GM18511 (cell line): ENCODE results near the gene TYMP.

ENCODE experiments used
- ATAC-seq: cut with Tn5 transposase; IDR thresholded peaks from one replicate; pipeline ENCODE4 v1.9.1; 2021; ENCODE audit warnings: mild to moderate bottlenecking, moderate library complexity; ENCODE audit not compliant: unreplicated experiment

TYMP gene

DNA sequence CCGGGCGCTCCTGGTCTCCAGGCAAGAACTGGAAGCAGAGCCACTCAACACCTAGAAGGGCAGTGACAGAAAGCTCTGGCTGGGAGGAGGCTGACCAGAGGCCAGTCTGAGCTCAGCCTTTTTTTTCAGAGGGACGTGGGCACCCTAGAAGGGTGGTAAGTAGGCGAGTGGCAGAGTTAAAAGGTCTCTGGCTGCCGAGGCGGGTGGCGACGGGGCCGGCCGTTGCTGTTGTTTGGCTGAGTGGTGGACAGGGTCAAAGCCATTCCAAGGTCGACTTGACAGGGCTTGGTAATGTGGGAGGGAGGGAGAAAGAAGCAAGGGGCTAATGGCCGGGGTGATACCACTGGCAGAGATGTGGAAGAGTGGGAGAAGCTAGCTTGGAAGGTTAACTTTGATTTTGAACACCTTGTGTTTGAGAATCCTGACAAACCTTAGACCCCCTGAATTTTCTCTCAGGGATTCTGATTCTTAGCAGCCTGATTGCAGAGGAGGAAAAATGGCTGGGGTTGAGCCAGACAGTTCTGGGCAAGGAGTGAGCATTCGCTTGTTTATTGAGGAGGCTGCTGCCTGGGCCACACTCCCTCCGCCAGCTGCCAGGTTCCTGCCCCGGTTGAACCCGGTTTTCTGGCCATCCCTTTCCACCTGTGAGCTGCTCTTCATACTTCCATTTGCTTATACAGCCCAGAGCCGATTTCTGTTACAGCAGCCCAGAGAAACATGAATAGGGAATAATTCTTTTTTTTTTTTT lies 33.8 kb upstream of the TYMP start:
- ATAC-seq, result no peak

GRCh38 chr22:50562523-50563412 lies 33.0 kb upstream of the TYMP start, which contains the start of gene SYCE3:
Gene SYCE3 (minus strand): TSS chr22:50562919. CDS start chr22:50556405, 6,514 bp downstream.
- ATAC-seq, result peak; percentile 97

DNA sequence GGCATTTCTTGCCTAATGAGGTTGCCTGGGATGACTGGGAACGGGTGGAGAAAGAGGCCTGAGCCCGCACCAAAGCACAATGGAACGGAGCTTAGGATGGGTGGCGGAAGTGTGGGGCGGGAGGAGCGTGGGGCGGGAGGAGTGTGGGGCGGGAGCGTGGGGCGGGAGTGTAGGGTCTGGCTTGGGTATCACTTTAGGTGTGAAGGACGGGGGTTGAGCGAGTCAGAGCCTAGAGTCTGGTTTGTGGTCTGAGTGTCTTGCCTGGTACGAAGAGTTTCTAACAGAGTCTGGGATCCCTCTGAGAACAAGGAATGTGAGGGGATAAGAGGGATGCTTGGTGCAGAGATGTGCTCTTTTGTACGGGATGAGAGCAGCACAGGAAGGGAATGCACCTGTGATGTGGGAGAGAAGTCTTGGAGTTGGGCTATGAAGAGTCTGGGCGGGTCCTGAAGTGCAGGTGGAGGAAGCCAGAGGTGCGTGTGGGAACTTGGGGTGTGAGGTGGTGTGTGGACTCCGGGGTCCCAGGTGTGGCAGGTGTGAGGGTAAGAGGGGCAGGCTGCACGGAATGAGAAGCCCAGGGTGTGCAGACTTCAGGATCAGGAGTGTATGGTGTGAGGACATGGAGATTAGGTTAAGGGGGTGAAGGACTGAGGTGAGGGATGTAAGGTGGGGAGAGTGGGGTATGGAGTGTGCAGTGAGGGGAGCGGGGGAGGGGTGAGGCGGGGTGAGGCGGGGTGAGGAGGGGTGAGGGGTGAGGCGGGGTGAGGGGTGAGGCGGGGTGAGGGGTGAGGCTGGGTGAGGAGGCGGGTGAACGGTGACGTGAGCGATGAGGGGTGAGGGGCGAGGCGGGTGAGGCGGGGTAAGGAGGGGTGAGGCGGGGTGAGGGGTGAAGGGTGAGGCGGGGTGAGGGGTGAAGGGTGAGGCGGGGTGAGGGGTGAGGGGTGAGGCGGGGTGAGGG lies 31.9 kb upstream of the TYMP start:
- ATAC-seq, result no peak

GRCh38 chr22:50560034-50560433 lies 30.2 kb upstream of the TYMP start:
- no peak for ATAC-seq

DNA sequence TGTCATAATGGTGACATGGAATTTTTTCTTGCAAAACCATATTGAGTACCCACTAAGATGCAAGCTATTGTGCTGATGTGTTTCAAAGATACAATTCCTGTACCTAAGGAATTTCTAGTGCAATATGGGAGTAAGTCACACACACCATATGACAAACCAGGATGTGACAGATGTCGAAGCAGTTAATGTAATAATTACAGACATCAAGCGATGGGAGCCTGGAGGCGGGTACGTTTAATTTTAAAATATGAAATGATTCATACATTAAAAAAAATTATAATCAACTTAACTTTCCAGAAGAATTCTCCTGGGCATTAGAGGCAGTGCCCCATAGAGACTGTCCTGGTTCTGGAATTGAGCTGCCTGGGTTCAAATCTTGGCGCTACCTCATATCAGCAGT lies 26.9 kb upstream of the TYMP start:
- no peak for ATAC-seq

- ATAC-seq, result no peak
Measured at GRCh38 chr22:50553310-50553709, 23.5 kb upstream of the TYMP start.

DNA sequence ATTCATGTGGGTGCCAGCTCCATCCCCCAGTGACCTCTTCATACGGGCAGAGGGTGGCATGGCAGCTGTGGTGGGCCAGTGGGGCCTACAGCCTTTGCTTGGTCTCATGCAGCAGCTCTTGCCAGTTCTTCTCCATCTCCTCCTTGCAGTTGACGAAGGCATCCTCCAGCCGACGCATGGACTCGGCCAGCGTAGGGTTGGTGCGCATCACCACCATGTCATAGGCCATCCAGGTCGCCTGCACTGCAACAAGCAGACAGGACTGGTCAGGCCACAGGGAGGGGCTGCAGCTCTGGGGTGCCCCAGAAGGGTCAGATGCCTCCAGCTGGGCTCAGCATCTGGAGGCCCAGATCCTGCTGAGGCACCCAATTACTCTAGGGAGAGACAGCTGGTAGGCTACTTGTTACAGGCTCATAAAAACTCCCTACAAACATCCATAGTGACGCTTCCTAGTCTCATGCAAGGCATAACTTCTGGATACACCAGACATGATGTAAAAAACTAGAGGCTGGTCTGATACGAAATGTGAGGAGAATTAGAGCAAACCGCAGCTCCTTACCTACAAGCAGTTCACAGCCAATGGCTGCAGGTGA lies 21.4 kb upstream of the TYMP start:
- ATAC-seq, result no peak

DNA sequence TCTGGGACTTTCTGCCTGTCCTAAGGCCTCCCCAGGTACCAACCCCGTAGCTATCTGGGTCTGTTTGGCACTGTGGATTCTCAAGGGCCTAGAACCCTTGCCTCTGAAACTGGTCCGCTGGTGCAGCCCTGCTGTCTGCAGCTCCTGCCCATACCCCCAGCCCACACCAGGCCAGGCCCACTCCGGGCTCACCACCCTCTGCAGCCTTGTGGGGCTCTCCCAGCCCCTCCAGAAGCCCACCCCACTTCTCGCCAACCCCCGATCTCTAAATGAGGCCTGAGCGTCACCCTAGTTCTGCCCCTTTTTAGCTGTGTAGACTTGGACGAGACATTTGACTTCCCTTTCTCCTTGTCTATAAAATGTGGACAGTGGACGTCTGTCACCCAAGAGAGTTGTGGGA lies 20.6 kb upstream of the TYMP start:
- ATAC-seq, result no peak

GRCh38 chr22:50548921-50549790 lies 19.3 kb upstream of the TYMP start:
- no peak for ATAC-seq

GRCh38 chr22:50548040-50548920 lies 18.5 kb upstream of the TYMP start:
- no peak for ATAC-seq

DNA sequence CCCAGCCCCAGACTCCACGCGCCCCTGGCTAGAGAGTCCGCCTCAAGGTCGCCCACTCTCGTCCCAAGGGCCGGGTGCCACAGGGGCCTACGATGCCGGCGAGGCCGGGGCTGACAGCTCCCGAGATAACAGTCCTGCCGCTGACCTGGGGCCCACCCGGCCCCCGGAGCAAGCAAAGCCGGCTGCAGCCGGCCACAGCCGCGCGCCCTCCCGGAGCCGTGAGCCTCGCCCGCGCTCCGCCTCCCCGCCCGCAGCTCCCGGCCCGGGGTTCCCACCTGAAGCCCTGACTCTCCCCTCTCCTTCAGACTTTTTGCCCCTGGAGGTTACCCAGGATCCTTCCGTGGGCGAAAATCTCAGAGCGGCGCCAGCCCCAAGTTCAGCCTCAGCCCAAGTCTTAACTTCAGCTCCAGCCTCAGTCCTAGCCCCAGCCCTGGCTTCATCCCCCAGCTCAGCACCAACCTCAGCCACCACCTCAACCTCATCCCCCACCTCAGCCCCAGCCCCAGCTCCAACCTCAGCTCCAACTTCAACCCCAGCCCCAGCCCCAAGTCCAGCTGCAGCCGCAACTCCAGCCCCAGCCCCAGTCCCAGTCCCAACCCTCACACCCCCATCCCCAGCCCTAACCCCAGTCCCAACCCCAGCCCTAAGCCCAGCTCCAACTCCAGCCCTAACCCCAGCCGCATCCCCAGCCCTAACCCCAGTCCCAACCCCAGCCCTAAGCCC lies 17.6 kb upstream of the TYMP start:
- ATAC-seq, result no peak

- ATAC-seq, result no peak
Measured at GRCh38 chr22:50546326-50547262, 16.8 kb upstream of the TYMP start.

DNA sequence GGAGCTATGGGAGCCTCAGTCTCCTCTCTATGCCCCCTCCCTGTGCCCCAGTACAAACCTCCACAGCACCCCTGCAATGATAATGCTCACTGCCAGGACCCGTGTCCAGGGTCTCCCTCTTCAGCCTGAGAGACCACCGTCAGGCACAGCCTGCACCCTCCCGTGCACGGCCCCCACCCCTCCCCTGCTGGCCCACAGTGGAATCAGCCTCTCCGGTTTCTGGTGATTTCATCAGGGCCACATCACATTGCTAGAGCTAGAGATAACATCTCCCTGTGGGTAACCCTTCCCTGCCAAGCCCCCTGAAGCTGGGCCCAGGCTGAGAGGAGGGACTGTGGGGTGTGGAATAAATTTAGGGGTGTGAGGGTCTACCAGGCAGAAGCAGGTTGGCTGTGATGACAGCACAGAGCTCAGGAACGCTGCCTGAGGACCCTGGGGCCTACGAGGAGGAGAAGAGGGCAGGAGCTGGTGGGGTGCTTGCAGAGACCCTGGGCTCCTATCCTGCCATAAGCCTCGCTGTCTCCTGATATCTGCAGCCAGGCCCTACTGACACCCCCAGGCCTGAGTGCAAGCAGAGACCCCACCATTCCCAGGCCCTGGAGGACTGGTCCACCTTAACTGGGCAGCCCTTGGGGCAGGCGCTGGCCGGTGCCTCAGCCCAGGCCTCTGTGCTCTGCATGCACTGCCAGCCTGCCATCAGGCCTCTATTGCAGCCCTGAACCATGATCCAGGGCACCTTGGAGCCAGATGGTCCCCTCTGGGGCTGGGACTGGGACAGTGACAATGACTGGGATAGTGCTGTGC lies 15.9 kb upstream of the TYMP start, which contains the start of gene KLHDC7B:
Gene KLHDC7B (plus strand): TSS at position 378 of the 804 bp plus-strand sequence. CDS start 345 bp downstream, at position 723.
- no peak for ATAC-seq

DNA sequence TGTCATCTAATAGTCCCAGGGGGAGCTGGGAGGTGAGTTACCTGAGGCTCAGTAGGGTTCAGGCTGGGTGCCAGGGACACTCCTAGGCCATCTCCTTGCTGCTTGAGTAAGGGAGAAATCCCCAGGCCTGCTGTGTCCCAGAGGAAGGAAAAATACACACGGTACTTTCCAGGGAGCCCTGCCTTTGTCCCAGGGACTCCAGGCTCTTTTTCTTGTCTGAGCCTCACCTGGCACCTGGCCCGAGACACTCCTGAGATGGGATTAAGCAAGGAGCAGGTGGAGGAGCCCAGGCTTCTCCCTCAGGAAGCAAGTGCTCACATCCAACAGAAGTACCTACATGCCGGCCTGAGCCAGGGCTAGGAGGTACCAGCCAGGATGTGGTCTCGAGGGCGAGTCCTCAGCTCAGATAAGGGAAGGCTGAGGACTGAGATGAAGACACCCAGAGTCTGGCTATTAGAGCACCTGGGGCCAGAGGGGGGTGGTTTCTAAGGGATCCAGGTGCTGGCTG lies 15.0 kb upstream of the TYMP start:
- no peak for ATAC-seq

GRCh38 chr22:50544078-50544745 lies 14.4 kb upstream of the TYMP start:
- no peak for ATAC-seq
